ENCODE results near the gene SLIT3.
"Not testable (repeated sequence)": the region's sequence is repeated elsewhere in the genome, so short reads cannot be mapped to it uniquely, and the experiment has no call there.

The SLIT3 gene

DNA sequence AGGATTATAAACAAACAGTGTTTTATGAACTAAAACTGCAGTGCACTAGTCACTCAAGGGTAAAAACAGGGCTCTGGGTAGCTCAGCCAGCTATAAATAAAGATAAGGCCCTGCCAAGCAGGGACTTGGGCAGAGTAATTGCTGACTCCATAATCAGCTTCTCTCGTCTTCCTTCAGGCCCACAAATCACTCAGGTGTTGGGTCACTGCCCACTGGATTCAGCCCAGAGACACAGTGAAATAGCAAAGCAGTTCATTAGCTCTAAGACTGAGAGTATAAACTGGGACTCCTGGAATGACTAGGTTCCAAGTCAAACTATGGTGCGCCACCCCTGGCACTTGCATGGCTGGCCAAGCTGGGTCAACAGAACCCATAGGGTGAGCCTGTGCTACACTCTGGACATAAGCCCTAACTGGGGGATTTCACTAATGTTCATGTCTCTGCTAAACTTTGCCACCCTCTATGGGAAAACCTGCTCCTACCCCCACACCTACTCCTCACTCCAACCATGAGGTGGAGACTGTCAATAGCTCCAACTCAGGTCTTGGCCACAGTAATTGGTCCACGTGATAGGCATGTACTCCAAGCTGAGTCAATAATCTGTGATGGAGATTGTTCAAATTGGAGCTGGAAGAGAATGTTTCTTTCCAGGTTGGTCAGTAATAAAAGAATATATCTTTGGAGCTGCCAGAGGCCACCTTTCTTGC lies 158.5 kb downstream of the SLIT3 start:
- H3K27me3 ChIP-seq (ENCODE audit: control insufficient read depth, low read length), result no peaks in the 10 kb centered on the region
- no peaks in the 10 kb centered on the region for H3K36me3 ChIP-seq (ENCODE audit: control insufficient read depth, low read length)
- H3K9me3 ChIP-seq (ENCODE audit: control insufficient read depth, insufficient read depth, low read length), result no peaks in the 10 kb centered on the region
- no peak overlapping the region for H3K27ac ChIP-seq (ENCODE audit: low read depth, low read length)
- no peaks in the 10 kb centered on the region for H3K79me2 ChIP-seq (ENCODE audit: control insufficient read depth, low read length)
- H3K9me2 ChIP-seq (replicated peaks; ENCODE audit: control insufficient read depth, low read length), result no peaks in the 10 kb centered on the region
- H3F3A ChIP-seq (ENCODE audit: control insufficient read depth, insufficient read depth), result no peaks in the 10 kb centered on the region
- H3K4me1 ChIP-seq (ENCODE audit: control insufficient read depth, low read length), result no peaks in the 10 kb centered on the region
- no peak overlapping the region for H3K4me3 ChIP-seq (ENCODE audit: low read length)
- TF ChIP-seq EZH2phosphoT487 (IDR thresholded peaks at IDR 0.05; ENCODE audit: borderline replicate concordance, low read length), result no peak
- TF ChIP-seq, protein P1, sequence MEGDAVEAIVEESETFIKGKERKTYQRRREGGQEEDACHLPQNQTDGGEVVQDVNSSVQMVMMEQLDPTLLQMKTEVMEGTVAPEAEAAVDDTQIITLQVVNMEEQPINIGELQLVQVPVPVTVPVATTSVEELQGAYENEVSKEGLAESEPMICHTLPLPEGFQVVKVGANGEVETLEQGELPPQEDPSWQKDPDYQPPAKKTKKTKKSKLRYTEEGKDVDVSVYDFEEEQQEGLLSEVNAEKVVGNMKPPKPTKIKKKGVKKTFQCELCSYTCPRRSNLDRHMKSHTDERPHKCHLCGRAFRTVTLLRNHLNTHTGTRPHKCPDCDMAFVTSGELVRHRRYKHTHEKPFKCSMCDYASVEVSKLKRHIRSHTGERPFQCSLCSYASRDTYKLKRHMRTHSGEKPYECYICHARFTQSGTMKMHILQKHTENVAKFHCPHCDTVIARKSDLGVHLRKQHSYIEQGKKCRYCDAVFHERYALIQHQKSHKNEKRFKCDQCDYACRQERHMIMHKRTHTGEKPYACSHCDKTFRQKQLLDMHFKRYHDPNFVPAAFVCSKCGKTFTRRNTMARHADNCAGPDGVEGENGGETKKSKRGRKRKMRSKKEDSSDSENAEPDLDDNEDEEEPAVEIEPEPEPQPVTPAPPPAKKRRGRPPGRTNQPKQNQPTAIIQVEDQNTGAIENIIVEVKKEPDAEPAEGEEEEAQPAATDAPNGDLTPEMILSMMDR (IDR thresholded peaks at IDR 0.05; ENCODE audit: low read depth, low read length, poor library complexity, severe bottlenecking), result no peak
- no peaks in the 10 kb centered on the region for H4K20me1 ChIP-seq (ENCODE audit: control insufficient read depth, insufficient read depth, low read depth, low read length)
- H3K4me2 ChIP-seq (ENCODE audit: low read length), result no peak overlapping the region

DNA sequence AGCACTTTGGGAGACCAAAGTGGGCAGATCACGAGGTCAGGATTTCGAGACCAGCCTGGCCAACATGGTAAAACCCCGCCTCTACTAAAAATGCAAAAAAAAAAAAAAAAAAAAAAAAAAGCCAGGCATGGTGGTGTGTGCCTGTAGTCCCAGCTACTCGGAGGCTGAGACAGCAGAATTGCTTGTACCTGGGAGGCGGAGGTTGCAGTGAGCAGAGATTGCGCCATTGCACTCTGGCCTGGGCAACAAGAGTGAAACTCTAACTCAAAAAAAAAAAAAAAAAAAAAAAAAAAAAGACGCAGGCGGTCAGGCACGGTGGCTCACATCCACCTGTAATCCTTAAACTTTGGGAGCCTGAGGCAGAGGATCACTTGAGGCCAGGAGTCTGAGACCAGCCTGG lies 160.7 kb downstream of the SLIT3 start:
- H3K27me3 ChIP-seq (ENCODE audit: control insufficient read depth, low read length); H3K36me3 ChIP-seq (ENCODE audit: control insufficient read depth, low read length); H3K4me3 ChIP-seq (ENCODE audit: low read length); H3K9me2 ChIP-seq (replicated peaks; ENCODE audit: control insufficient read depth, low read length); H4K20me1 ChIP-seq (ENCODE audit: control insufficient read depth, insufficient read depth, low read depth, low read length); H3K4me1 ChIP-seq (ENCODE audit: control insufficient read depth, low read length); H3K9me3 ChIP-seq (ENCODE audit: control insufficient read depth, insufficient read depth, low read length); H3K79me2 ChIP-seq (ENCODE audit: control insufficient read depth, low read length); H3K4me2 ChIP-seq (ENCODE audit: low read length); H3K27ac ChIP-seq (ENCODE audit: low read depth, low read length); H3F3A ChIP-seq (ENCODE audit: control insufficient read depth, insufficient read depth): not testable (repeated sequence)

DNA sequence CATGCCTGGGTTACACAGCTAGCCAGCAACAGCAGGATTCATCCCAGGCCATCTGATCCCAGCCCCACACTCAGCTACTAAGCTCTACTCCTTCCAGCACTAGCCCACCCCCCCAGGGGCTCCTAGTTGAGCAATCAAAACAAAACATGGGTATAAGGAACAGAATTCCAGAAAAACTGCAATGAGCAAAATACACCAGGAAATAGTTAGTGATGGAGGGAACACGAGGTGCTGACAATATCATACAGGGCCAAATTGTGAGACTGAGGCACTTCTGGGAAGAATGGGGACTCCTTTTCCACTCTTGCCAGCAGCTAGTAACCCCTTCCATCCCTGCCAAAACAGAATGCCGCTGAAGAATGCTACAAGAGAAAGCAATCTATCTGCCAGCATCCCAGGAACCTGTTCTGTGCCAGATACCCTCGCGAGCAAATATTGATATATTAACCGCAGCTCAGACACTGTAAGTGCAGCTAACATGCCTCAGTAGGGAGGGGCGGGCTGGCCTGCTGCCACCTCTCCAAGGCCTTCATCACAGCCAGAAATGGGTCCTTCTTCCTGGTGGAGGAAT lies 161.4 kb downstream of the SLIT3 start:
- TF ChIP-seq EZH2phosphoT487 (IDR thresholded peaks at IDR 0.05; ENCODE audit: borderline replicate concordance, low read length), result no peak
- TF ChIP-seq, protein P1 (IDR thresholded peaks at IDR 0.05; ENCODE audit: low read depth, low read length, poor library complexity, severe bottlenecking), result no peak
- Histone ChIP-seq H3K27ac (ENCODE audit: low read depth, low read length) (no peak overlapping the region), H3K27me3 (ENCODE audit: control insufficient read depth, low read length) (no peaks in the 10 kb centered on the region), H3K9me2 (replicated peaks; ENCODE audit: control insufficient read depth, low read length) (no peaks in the 10 kb centered on the region), H3K4me1 (ENCODE audit: control insufficient read depth, low read length) (no peaks in the 10 kb centered on the region), H3F3A (ENCODE audit: control insufficient read depth, insufficient read depth) (no peaks in the 10 kb centered on the region), H3K79me2 (ENCODE audit: control insufficient read depth, low read length) (no peaks in the 10 kb centered on the region), H4K20me1 (ENCODE audit: control insufficient read depth, insufficient read depth, low read depth, low read length) (no peaks in the 10 kb centered on the region), H3K36me3 (ENCODE audit: control insufficient read depth, low read length) (no peaks in the 10 kb centered on the region), H3K4me3 (ENCODE audit: low read length) (no peak overlapping the region), H3K4me2 (ENCODE audit: low read length) (no peak overlapping the region), H3K9me3 (ENCODE audit: control insufficient read depth, insufficient read depth, low read length) (no peaks in the 10 kb centered on the region)

DNA sequence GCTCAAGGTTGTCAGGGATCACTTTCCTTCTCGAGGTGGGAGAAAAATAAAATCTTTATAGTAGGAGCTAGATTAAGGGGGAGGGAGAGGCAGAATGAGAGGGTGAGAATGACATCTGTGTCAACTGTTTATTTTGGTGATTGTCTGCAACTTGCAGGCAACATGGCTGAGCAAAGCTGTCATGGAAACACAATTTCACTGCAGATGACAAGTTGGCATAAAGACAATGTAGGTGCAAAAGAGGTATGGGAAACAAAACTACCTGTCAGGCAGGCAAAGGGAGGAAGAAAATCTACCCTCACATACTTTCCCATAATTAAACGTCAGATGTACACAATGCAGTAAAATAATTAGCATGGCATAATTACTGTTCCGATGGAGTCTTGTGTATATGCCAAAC lies 167.4 kb downstream of the SLIT3 start:
- Histone ChIP-seq H3K9me2 (replicated peaks; ENCODE audit: control insufficient read depth, low read length) (no peaks in the 10 kb centered on the region), H3K36me3 (ENCODE audit: control insufficient read depth, low read length) (no peaks in the 10 kb centered on the region), H3K27me3 (ENCODE audit: control insufficient read depth, low read length) (no peaks in the 10 kb centered on the region), H3K4me1 (ENCODE audit: control insufficient read depth, low read length) (no peaks in the 10 kb centered on the region), H3K9me3 (ENCODE audit: control insufficient read depth, insufficient read depth, low read length) (no peaks in the 10 kb centered on the region), H4K20me1 (ENCODE audit: control insufficient read depth, insufficient read depth, low read depth, low read length) (no peaks in the 10 kb centered on the region), H3F3A (ENCODE audit: control insufficient read depth, insufficient read depth) (no peaks in the 10 kb centered on the region), H3K4me2 (ENCODE audit: low read length) (no peak overlapping the region), H3K4me3 (ENCODE audit: low read length) (no peak overlapping the region), H3K79me2 (ENCODE audit: control insufficient read depth, low read length) (no peaks in the 10 kb centered on the region), H3K27ac (ENCODE audit: low read depth, low read length) (no peak overlapping the region)
- TF ChIP-seq, protein P1 (IDR thresholded peaks at IDR 0.05; ENCODE audit: low read depth, low read length, poor library complexity, severe bottlenecking), result no peak
- no peak for TF ChIP-seq EZH2phosphoT487 (IDR thresholded peaks at IDR 0.05; ENCODE audit: borderline replicate concordance, low read length)

Data from DOHH2 (cell line).